GM04503 (cell line): ENCODE data around the gene ZNF558.

ENCODE experiments used
- DNase-seq: peaks from one replicate; pipeline ENCODE4 v3.0.0-alpha.2; 2012; ENCODE audit warnings: low read depth

ZNF558 gene

DNA sequence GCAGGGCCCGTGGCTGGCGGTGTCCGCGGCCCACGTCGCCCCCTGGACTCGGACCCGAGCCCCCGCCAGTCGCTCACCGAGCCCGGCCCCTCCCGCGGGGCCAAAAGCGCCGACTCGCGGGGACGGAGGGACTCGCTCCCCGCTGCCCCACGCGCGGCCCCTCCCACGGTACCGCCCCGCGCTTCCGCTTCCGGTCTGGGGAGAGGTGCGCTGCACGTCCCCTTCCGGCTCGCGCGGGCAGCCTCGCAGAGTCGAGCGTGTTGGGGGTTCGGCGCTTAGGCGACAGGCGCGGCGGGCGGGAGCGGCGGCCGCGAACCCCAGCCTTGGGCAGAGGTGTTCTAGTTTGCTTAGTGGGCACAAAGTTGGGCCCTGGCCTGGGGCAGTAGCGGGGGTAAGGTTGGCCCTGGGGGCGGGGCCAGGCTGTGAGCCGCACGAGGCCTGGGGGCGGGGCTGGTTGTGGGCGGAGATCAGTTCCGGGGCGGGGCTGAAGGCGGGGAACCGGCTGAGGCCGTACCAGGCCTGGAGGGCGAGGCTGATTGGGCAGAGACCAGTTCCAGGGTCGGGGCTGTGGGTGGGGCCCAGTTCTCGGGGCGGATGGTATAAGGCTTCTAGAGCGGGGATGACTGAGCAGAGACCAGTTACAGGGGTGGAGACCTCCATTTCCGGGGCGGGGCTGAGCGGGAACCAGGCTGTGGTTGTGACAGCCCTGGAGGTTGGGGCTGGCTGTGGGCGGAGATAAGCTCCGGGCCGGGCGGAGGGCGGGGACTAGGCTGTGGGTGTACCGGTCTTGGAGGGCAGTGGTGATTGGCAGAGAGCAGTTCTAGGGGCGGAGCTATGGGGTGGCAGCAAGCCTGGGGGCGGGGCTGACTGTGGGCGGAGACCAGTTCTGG, at the start of gene ZNF558, which contains the start of gene MBD3L1:
Gene ZNF558 (minus strand): TSS at position 173 of the 890 bp plus-strand sequence. CDS start 9,645 bp downstream, outside the sequence.
Gene MBD3L1 (plus strand): TSS at position 246 of the 890 bp plus-strand sequence. CDS start 10,302 bp downstream, outside the sequence.
- peak; percentile 85 for DNase-seq

DNA sequence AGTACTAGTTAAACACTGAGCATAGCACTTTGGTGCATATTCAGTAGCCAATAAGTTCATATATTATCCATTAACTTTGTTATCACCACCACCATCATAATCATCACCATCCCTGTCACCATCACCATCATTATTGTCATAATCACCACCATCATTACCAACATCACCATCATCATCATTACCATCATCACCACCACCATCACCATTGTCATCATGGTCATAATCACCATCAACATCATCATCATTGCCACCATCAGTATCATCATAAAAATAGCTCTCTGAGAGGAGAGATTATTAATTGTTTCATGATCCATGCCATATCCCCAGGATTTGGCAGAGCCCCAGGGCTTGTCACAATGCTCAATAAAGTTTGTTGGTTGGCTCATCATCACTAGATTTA, 49.4 kb upstream of the ZNF558 start:
- DNase-seq = no peak

GRCh38 chr19:8880868-8881488, 48.9 kb upstream of the ZNF558 start:
- DNase-seq = no peak

- no peak for DNase-seq
Measured at GRCh38 chr19:8877854-8878705, 46.0 kb upstream of the ZNF558 start.

DNA sequence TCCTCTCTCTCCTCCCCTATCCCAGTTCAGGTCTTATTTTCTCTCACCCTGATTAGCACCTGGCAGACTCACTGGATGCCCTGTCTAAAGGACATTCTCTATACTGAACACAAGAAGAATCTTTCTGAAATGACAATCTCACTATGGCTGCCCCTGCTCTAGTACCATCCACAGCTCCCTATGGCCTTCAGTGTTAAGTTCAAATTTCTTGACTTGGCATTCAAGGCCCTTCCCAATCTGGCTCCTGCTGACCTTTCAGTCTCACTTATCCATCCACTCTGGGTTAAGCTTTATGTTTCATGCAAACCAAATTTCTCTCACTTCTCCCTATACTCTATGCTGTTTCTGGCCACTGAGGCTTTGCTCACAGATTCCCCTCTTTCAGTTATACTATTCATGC, 34.2 kb upstream of the ZNF558 start:
- no peak for DNase-seq

DNA sequence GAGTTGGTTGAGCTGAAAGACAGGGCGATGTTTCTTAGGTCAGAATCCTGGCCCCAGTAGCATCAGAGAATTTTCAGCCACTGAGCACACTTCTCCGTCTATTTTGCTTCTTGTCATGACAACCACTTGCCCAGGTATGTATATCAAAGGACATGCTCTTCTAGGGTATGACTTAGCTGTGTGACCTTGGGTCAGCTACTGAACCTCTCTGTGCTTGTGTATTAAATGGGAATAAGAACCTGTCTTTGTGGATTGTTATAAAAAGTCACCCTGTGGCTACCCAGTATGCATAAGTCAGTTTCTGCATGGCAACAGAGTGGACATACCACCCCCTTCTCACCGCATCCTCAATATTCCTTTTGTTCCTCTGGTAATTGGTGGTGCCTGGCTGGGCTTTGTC, 26.2 kb upstream of the ZNF558 start:
- no peak for DNase-seq

DNA sequence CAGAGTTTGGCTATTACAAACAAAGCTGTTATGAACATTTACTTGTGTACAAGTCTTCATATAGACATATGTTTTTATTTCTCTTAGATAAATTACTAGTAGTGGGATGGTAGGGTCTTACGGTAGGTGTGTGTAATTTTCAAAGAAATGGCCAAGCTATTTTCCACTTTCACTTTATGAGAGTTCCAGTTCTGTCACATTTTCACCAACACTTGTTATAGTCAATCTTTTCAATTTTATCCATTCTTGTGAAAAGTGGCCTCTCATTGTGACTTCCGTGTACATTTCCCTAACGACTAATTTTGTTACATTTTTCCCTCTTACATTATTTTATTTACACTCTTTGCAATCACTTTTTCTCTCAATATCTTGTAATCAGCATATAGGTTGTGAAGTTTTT, 18.4 kb upstream of the ZNF558 start:
- no peak for DNase-seq

DNA sequence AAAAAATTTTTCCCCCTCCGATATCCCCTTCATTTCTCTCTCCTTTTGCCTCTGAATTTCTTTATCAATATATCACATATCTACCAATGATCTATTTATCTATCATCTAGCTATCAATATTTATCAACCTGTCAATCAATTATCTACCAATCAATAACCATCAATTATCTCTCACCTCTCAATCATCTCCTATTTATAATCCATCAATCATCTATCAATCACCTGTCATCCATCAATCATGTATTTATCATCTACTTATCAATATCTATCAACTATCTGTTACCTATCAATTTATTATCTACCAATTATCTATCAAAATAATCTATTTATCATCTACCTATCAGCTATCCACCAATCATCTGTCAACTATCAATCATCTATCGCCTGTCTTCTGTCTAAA, 17.1 kb upstream of the ZNF558 start:
- no peak for DNase-seq

DNA sequence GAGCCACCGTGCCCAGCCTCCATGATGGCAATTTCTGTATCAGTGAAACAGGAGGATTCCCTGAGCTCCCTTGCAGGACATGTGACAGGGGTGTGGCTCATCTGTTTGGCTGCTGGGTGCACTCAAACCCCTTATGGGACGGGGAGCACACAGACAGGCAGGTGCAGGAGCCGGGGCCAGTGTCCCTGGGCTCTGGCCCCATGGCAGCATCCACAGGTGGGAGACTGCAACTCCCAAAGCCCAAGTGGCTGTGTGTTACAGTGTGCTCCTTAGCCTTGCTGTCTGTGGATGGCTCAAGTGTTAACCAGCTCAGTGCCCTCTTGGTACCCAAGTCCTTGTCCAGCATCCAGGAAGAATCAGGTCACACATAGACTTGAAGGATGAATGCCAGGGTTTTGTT, 14.7 kb upstream of the ZNF558 start:
- no peak for DNase-seq

DNA sequence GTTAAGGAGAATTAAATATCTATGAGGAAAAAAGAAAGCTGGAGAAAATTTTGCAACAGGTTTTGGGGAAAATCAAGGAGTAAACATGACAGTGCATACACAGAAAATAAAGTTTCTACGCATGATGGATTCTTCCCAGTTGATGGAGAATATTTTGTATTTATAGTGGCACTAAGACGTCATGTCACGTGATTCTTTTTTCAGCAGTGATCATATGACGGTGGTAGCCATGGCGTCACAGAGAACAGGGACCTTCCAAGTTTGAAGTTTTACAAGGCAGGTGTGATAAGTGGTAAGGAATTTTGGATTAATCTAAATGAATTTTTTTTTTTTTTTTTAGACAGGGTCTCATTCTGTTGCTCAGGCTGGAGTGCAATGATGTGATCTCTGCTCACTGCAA, 8.6 kb upstream of the ZNF558 start:
- no peak for DNase-seq

GRCh38 chr19:8835877-8836276, 3.8 kb upstream of the ZNF558 start:
- DNase-seq = no peak

DNA sequence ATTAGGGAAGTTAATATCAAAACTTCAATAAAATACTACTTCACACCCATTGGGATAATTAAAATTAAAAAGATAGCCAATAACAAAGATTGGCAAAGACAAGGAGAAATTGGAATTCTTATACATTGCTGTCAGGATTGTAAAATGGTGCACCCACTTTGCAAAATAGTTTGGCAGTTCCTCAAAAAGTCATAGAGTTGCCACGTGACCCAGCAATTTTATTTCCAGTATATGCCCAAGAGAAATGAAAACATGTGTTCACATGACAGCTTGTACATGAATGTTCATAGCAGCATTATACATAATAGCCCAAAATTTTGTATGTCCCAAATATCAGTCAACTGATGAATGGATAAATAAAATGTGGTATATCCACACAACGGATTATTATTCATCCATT, 3.3 kb upstream of the ZNF558 start:
- DNase-seq = no peak

DNA sequence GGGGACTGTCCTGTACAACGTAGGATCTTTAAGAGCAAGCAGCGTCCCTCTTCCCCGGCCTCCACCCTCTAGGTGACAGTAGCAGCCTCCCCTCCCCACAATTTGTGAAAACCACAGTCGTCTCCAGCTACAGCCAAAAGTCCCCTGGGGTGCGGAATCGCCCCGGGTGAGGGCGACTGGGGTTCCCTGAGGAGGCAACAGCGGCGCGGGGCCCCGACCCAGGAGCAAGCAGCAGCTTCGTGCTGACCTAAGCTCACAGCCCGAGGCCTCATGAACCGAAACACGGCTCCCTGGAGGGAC, 322 bp downstream of the ZNF558 start:
- DNase-seq = no peak

- no peak for DNase-seq
Measured at GRCh38 chr19:8831373-8831772, 731 bp downstream of the ZNF558 start.

DNA sequence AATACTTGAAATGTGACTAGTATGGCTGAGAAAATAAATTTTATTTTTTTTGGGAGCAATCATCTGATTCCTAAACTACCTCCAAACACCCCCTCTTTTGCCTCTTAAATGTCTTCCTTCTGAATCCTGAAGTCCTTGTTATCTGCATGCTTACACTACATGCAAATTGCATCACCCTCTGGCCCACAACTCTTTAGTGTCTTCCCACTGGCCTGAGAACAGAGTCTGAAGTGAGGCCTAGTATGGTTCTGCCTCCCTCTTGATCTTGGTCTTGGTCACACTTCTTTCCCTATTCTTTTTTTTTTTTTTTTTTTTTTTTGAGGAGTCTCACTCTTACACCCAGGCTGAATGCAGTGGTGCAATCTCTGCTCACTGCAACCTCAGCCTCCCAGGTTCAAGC, 4.8 kb downstream of the ZNF558 start:
- DNase-seq = no peak

GRCh38 chr19:8826371-8826770, 5.7 kb downstream of the ZNF558 start:
- DNase-seq = no peak

GRCh38 chr19:8821748-8822241, 10.3 kb downstream of the ZNF558 start:
- no peak for DNase-seq

- no peak for DNase-seq
Measured at GRCh38 chr19:8820234-8820633, 11.9 kb downstream of the ZNF558 start.

GRCh38 chr19:8815780-8816179, 16.3 kb downstream of the ZNF558 start:
- no peak for DNase-seq

- DNase-seq = no peak
Measured at GRCh38 chr19:8814176-8814575, 17.9 kb downstream of the ZNF558 start.

DNA sequence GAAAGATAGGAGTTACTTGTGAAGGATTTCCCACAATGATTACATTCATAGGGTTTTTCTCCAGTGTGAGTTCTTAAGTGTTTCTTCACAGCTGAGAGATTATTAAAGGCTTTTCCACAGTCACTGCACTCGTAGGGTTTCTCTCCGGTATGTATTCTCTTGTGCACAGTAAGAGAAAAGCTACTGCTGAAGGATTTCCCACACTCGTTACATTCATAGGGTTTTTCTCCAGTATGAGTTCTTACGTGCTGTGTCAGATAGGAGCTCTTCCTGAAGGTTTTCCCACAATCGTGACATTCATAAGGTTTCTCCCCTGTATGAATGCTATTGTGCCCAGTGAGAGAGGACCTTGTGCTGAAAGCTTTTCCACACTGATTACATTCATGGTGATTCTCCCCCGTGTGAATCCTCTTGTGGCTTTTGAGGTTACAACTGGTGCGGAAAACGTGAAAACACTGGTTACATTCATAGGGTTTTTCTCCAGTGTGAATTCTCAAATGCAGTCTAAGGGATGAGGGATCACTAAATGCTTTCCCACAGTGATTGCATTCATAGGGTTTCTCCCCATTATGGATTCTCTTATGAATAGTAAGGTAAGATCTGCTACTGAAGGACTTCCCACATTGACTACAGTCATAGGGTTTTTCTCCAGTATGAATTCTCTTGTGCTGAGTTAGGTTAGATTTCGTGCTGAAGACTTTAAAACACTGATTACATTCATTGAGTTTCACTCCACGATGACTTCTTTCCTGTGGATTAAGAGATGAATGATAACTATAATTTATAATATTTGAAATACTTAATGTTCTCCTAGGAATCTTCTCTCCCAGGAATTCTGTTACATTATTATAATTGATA, 20.6 kb downstream of the ZNF558 start:
- DNase-seq = no peak

DNA sequence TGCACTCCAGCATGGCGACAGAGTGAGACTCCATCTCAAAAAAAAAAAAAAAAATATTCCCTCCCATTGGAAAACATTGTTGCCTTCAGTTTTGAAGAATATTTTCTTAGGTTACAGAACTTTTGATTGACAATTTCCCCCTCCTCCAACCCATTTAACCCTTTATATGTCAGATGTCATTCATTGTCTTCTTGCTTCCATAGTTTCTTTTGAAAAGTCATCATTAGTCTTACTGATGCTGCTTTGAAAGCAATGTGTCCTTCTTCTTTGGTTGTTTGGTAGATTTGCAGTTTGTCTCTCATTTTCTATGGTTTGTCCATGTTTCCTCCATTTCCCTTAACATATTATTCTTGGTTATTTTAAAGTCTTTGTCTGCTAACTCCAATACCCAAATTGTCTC, 25.4 kb downstream of the ZNF558 start:
- no peak for DNase-seq
